B cell (primary cell): ENCODE measurements around the gene LRBA. TPM values are rescaled to one million over a fixed set of nuclear protein-coding genes. Genes with fewer than 3 reads are reported as not detected.

Source experiments
- ATAC-seq: fragments of 200-7000 bp; cut with Tn5 transposase; one replicate; pipeline ENCODE4 v1.10.0; 2021; ENCODE audit warnings: low read depth, mild to moderate bottlenecking, moderate number of reproducible peaks, moderate library complexity
- CTCF ChIA-PET: fragments of 350-600 bp; sonication (Branson Sonifier 250); formaldehyde crosslinking; loops from one replicate; lab custom pipeline; 2021; ENCODE audit warnings: antibody characterized with exemption, inconsistent platforms; lab: Charles Lee
- POLR2A ChIA-PET: fragments of 350-600 bp; sonication (Branson Sonifier 250); formaldehyde crosslinking; loops from one replicate; lab custom pipeline; 2021; ENCODE audit warnings: antibody characterized with exemption; lab: Charles Lee
- DNase-seq: peaks from one replicate; pipeline ENCODE4 v3.0.0; 2013
- H2AFZ ChIP-seq: 2 replicates; pipeline ENCODE4 v1.6.1; 2012; ENCODE audit warnings: mild to moderate bottlenecking, low read depth, low read length; ENCODE audit not compliant: insufficient read depth, poor library complexity, severe bottlenecking
- H3K27ac ChIP-seq, 2 donors: 1 replicate in 1 of 2; 2 replicates in 1 of 2; pipeline ENCODE4 v1.5.1; 2012 to 2013; ENCODE audit warnings: low read length in 2 of 2, mild to moderate bottlenecking in 2 of 2, moderate library complexity in 1 of 2
- H3K27me3 ChIP-seq, 4 experiments: fragments of 200-600 bp in 1 of 4; sonication (generic) in 1 of 4; replicated peaks in 1 of 4; 1 replicate in 2 of 4; 2 replicates in 2 of 4; pipeline versions ENCODE4 v1.6.1 to v1.7.0; 2013 to 2016; ENCODE audit warnings: low read length in 3 of 4, mild to moderate bottlenecking in 2 of 4, mixed read lengths in 1 of 4, moderate library complexity in 1 of 4; ENCODE audit not compliant: insufficient read depth in 4 of 4, control insufficient read depth in 3 of 4; ENCODE audit errors: control extremely low read depth in 1 of 4
- H3K36me3 ChIP-seq, 2 experiments: replicated peaks in 1 of 2; 1 replicate in 1 of 2; 2 replicates in 1 of 2; pipeline versions ENCODE4 v1.6.1 to v1.7.1; 2013; ENCODE audit warnings: low read length in 1 of 2; ENCODE audit not compliant: insufficient read depth in 2 of 2, control insufficient read depth in 1 of 2; ENCODE audit errors: control extremely low read depth in 1 of 2, extremely low read depth in 1 of 2
- H3K4me1 ChIP-seq, 2 donors: fragments of 200-600 bp in 1 of 2; sonication (generic) in 1 of 2; 1 replicate in 1 of 2; 2 replicates in 1 of 2; pipeline versions ENCODE4 v1.5.1 to v1.6.1; 2013 to 2017; ENCODE audit warnings: low read length in 2 of 2; ENCODE audit not compliant: control insufficient read depth in 2 of 2, insufficient read depth in 2 of 2
- H3K4me2 ChIP-seq: replicated peaks from 2 replicates; pipeline ENCODE3; 2012; ENCODE audit warnings: mild to moderate bottlenecking, low read depth, low read length; ENCODE audit not compliant: poor library complexity, severe bottlenecking
- H3K4me3 ChIP-seq, 5 experiments: fragments of 200-600 bp in 1 of 5; sonication (generic) in 1 of 5; 1 replicate in 3 of 5; 2 replicates in 2 of 5; pipeline versions ENCODE4 v1.5.1 to v1.7.0; 2011 to 2016; ENCODE audit warnings: low read length in 4 of 5, mild to moderate bottlenecking in 4 of 5, low read depth in 2 of 5, control low read depth in 1 of 5, moderate library complexity in 1 of 5; ENCODE audit not compliant: insufficient read depth in 1 of 5; ENCODE audit errors: control extremely low read depth in 1 of 5, extremely low read depth in 1 of 5
- H3K79me2 ChIP-seq: fragments of 200-600 bp; sonication (generic); one replicate; pipeline ENCODE4 v1.6.0; 2016; ENCODE audit warnings: low read length; ENCODE audit not compliant: control insufficient read depth, insufficient read depth
- H3K9ac ChIP-seq: fragments of 200-600 bp; sonication (generic); 2 replicates; pipeline ENCODE4 v1.6.1; 2017; ENCODE audit warnings: mild to moderate bottlenecking, low read length, moderate library complexity
- H3K9me3 ChIP-seq, 3 donors: one replicate each; pipeline versions ENCODE4 v1.6.1 to v1.7.1; 2013; ENCODE audit warnings: low read length in 2 of 3; ENCODE audit not compliant: control insufficient read depth in 2 of 3, insufficient read depth in 1 of 3; ENCODE audit errors: control extremely low read depth in 1 of 3
- H4K20me1 ChIP-seq: 2 replicates; pipeline ENCODE4 v1.6.0; 2012; ENCODE audit warnings: mild to moderate bottlenecking, low read length; ENCODE audit not compliant: insufficient read depth, control insufficient read depth, poor library complexity, severe bottlenecking
- H3K27ac Mint-ChIP-seq: one replicate; pipeline ENCODE4 v1.8.0; 2021; ENCODE audit warnings: mixed read lengths
- H3K27me3 Mint-ChIP-seq: one replicate; pipeline ENCODE4 v1.8.0; 2021; ENCODE audit warnings: mixed read lengths
- H3K4me1 Mint-ChIP-seq: one replicate; pipeline ENCODE4 v1.8.0; 2021; ENCODE audit warnings: mixed read lengths
- H3K4me3 Mint-ChIP-seq: one replicate; pipeline ENCODE4 v1.8.0; 2021; ENCODE audit warnings: mixed read lengths
- H3K9me3 Mint-ChIP-seq: one replicate; pipeline ENCODE4 v1.8.0; 2022; ENCODE audit warnings: mixed read lengths; ENCODE audit not compliant: insufficient read depth
- CTCF ChIP-seq: fragments of 200-600 bp; IDR thresholded peaks from one replicate; pipeline ENCODE4 v1.8.0; 2022; ENCODE audit warnings: antibody characterized with exemption, mild to moderate bottlenecking
- EZH2 ChIP-seq: IDR thresholded peaks from 2 replicates; pipeline ENCODE4 v1.6.1; 2012; ENCODE audit warnings: borderline replicate concordance, low read depth, mild to moderate bottlenecking, moderate library complexity, low read length; ENCODE audit not compliant: insufficient read depth, poor library complexity, severe bottlenecking
- WGBS: methylation state at CpG from one replicate; pipeline ENCODE4 v1.1.5; 2013; ENCODE audit warnings: missing lambda C conversion rate; ENCODE audit not compliant: insufficient coverage; 5-methylcytosine and 5-hydroxymethylcytosine counted together
- intact Hi-C: fragments of 100-400 bp; cut with micrococcal nuclease; formaldehyde crosslinking; loops from one replicate; pipeline ENCODE4 v1.10.0; 2022
- polyA plus RNA-seq: library from polyadenylated mRNA; depleted of rRNA; stranded (reverse); fragments of >200 nt; gene quantifications from 2 replicates; pipeline ENCODE4 v1.2.3, GENCODE V29; 2012
- total RNA-seq, 2 donors: library from RNA; stranded (reverse); fragments of 120-200 nt in 1 of 2; gene quantifications; 1 replicate in 1 of 2; 2 replicates in 1 of 2; pipeline versions ENCODE4 v1.2.3 to v1.2.4, GENCODE V29; 2013 to 2022

The LRBA gene
- total and polyA plus RNA-seq, 2 donors (not counting 1 experiment from before 2014, with no cell fraction given): 17.5 to 86.7 TPM

- H3K4me1 ChIP-seq: no peaks in the 10 kb centered on the region
- no peak overlapping the region for H3K4me2 ChIP-seq
- H3K27me3 ChIP-seq: no peaks in the 10 kb centered on the region
- intact Hi-C loops: no loop called here
- H3K4me3 ChIP-seq: no peak overlapping the region
- ATAC-seq (no peak), DNase-seq (no peak)
- no peaks in the 10 kb centered on the region for H3K79me2 ChIP-seq
- H3K27me3 Mint-ChIP-seq: no peaks in the 10 kb centered on the region
- H4K20me1 ChIP-seq: no peaks in the 10 kb centered on the region
- no peak overlapping the region for H3K9ac ChIP-seq
- H3K9me3 ChIP-seq: no peaks in the 10 kb centered on the region
- H3K9me3 Mint-ChIP-seq: no peaks in the 10 kb centered on the region
- no peaks in the 10 kb centered on the region for H3K4me1 Mint-ChIP-seq
- H3K27ac Mint-ChIP-seq: no peak overlapping the region
- TF ChIP-seq CTCF (no peak), EZH2 (no peak)
- H2AFZ ChIP-seq: no peak overlapping the region
- ChIA-PET CTCF (no interaction called here), POLR2A (no interaction called here)
- no peak overlapping the region for H3K27ac ChIP-seq
- no peak overlapping the region for H3K4me3 Mint-ChIP-seq
- WGBS: 80% methylated on average over 1 of the region's 5 CpGs
- H3K36me3 ChIP-seq: no peaks in the 10 kb centered on the region
Measured at GRCh38 chr4:150572704-150573504, 442.2 kb downstream of the LRBA start.

GRCh38 chr4:150570862-150571261, 444.2 kb downstream of the LRBA start:
- no peaks in the 10 kb centered on the region for H3K79me2 ChIP-seq
- H3K4me1 Mint-ChIP-seq: no peaks in the 10 kb centered on the region
- DNase-seq (no peak), ATAC-seq (no peak)
- no peak overlapping the region for H3K9ac ChIP-seq
- H3K27ac Mint-ChIP-seq: no peak overlapping the region
- no peaks in the 10 kb centered on the region for H3K27me3 ChIP-seq
- no peaks in the 10 kb centered on the region for H3K9me3 ChIP-seq
- POLR2A ChIA-PET: no interaction called here
- CTCF ChIA-PET: no interaction called here
- no peaks in the 10 kb centered on the region for H4K20me1 ChIP-seq
- no peaks in the 10 kb centered on the region for H3K27me3 Mint-ChIP-seq
- TF ChIP-seq CTCF: no peak
- TF ChIP-seq EZH2: no peak
- H3K4me2 ChIP-seq: no peak overlapping the region
- no peaks in the 10 kb centered on the region for H3K9me3 Mint-ChIP-seq
- WGBS: no CpG with 5 or more reads among the region's 1 CpG
- no peak overlapping the region for H2AFZ ChIP-seq
- intact Hi-C loops: no loop called here
- no peaks in the 10 kb centered on the region for H3K36me3 ChIP-seq
- no peak overlapping the region for H3K4me3 Mint-ChIP-seq
- H3K4me3 ChIP-seq: no peak overlapping the region
- H3K4me1 ChIP-seq: no peaks in the 10 kb centered on the region
- no peak overlapping the region for H3K27ac ChIP-seq
